Activated CD8-positive, alpha-beta T cell treated with anti-CD3 and anti-CD28 coated beads, Interleukin-2, amount 10 ng/mL, durations not matched to agents 7 days and 5 days (primary cell): ENCODE data around the gene NF1. TPM values are rescaled to one million over a fixed set of nuclear protein-coding genes. Genes with fewer than 3 reads are reported as not detected.

Experiments used
- ATAC-seq: fragments of 150-1000 bp; cut with Tn5 transposase; one replicate; pipeline ENCODE4 v1.10.0; 2021; ENCODE audit warnings: moderate library complexity
- CTCF ChIA-PET: fragments of 350-600 bp; sonication (Branson Sonifier 250); formaldehyde crosslinking; loops from one replicate; lab custom pipeline; 2021; ENCODE audit warnings: antibody characterized with exemption; lab: Charles Lee
- POLR2A ChIA-PET: fragments of 350-600 bp; sonication (Branson Sonifier 250); formaldehyde crosslinking; loops from one replicate; lab custom pipeline; 2021; ENCODE audit warnings: antibody characterized with exemption; lab: Charles Lee
- DNase-seq: peaks from one replicate; pipeline ENCODE4 v3.0.0-alpha.2; 2020
- H3K27ac Mint-ChIP-seq: one replicate; pipeline ENCODE4 v1.8.0; 2021; ENCODE audit warnings: mild to moderate bottlenecking, mixed read lengths
- H3K27me3 Mint-ChIP-seq: one replicate; pipeline ENCODE4 v1.8.0; 2021; ENCODE audit warnings: low read depth, mixed read lengths
- H3K36me3 Mint-ChIP-seq: one replicate; pipeline ENCODE4 v1.8.0; 2021; ENCODE audit warnings: low read depth, mixed read lengths
- H3K4me1 Mint-ChIP-seq: one replicate; pipeline ENCODE4 v1.8.0; 2021; ENCODE audit warnings: low read depth, mixed read lengths
- H3K4me3 Mint-ChIP-seq: one replicate; pipeline ENCODE4 v1.8.0; 2021; ENCODE audit warnings: mild to moderate bottlenecking, mixed read lengths
- H3K9me3 Mint-ChIP-seq: one replicate; pipeline ENCODE4 v1.8.0; 2022; ENCODE audit warnings: mixed read lengths; ENCODE audit not compliant: insufficient read depth
- total RNA-seq, 2 experiments: library from RNA; stranded (reverse); gene quantifications; one replicate each; pipeline ENCODE4 v1.2.3, GENCODE V29; 2021

NF1 gene
- total RNA-seq, 2 experiments from 2014 or later, result 16.7 to 17.4 TPM

GRCh38 chr17:31061678-31062077, 33.1 kb upstream of the NF1 start:
- ChIA-PET POLR2A (no interaction called here), CTCF (interaction anchor here (1.2 to 1.4 kb wide), 2 partner anchors 9 to 154 kb away, joined by 3 to 4 read pairs; no protein-coding TSS in a partner anchor)
- no peaks in the 10 kb centered on the region for H3K9me3 Mint-ChIP-seq
- H3K4me1 Mint-ChIP-seq, result no peaks in the 10 kb centered on the region
- peaks cover 7% of the 10 kb centered on the region for H3K27me3 Mint-ChIP-seq
- H3K27ac Mint-ChIP-seq, result no peak overlapping the region
- DNase-seq (no peak), ATAC-seq (no peak)
- H3K4me3 Mint-ChIP-seq, result no peak overlapping the region
- H3K36me3 Mint-ChIP-seq, result no peaks in the 10 kb centered on the region

GRCh38 chr17:31062346-31062745, 32.4 kb upstream of the NF1 start:
- ATAC-seq, result no peak
- POLR2A ChIA-PET, result no interaction called here
- Mint-ChIP-seq H3K4me3 (no peak overlapping the region), H3K36me3 (no peaks in the 10 kb centered on the region), H3K4me1 (no peaks in the 10 kb centered on the region), H3K9me3 (no peaks in the 10 kb centered on the region), H3K27ac (no peak overlapping the region), H3K27me3 (peaks cover 10% of the 10 kb centered on the region)
- DNase-seq, result no peak
- CTCF ChIA-PET, result no interaction called here

DNA sequence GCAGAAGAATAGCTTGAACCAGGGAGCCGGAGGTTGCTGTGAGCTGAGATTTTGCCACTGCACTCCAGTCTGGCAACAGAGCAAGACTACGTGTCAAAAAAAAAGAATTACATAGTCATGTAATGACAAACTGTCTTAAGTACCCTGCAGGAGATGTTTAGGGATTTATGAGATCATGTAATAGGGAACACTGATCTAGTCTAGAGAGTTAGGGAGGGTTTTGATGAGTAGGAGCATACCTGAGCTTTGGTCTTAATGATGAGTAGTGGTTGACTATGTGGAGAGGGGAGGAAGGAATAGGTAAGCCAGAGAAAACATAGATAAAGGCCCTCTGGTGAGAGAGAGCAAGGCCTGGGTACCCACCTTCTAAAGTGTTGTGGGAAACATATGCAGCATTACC, 30.1 kb upstream of the NF1 start:
- ChIA-PET POLR2A (no interaction called here), CTCF (interaction anchor here (1.1 to 1.2 kb wide), 3 partner anchors 14 to 325 kb away, joined by 3 read pairs; no protein-coding TSS in a partner anchor)
- no peaks in the 10 kb centered on the region for H3K9me3 Mint-ChIP-seq
- H3K36me3 Mint-ChIP-seq, result no peaks in the 10 kb centered on the region
- ATAC-seq, result no peak
- H3K27me3 Mint-ChIP-seq, result peaks cover 10% of the 10 kb centered on the region
- no peak overlapping the region for H3K27ac Mint-ChIP-seq
- H3K4me1 Mint-ChIP-seq, result no peaks in the 10 kb centered on the region
- no peak for DNase-seq
- no peak overlapping the region for H3K4me3 Mint-ChIP-seq

DNA sequence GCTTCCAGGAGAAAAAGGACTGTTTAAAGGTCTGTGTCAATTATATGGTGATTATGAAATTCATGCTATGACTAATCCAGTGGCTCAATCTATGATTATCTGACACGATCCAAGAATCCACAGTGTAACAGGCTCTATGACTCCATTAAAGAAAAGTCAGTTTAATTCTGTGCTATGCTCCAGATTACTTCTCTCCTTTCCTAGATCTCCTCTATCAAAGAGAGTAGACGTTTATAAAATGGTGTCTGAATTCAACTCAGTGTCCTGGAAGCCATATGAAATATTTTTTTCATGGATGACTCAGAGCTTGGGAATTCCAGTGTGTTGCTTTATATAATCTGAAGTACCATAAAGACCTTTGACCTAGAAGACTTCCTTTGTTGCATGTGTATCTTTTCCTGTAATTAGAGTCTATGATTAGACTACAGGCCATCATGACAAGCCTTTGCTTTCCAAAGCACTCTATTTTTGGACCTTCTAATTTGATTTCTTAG, 27.0 kb upstream of the NF1 start:
- DNase-seq (no peak), ATAC-seq (no peak)
- H3K4me3 Mint-ChIP-seq, result no peak overlapping the region
- POLR2A ChIA-PET, result no interaction called here
- no peaks in the 10 kb centered on the region for H3K36me3 Mint-ChIP-seq
- H3K27me3 Mint-ChIP-seq, result peaks cover 10% of the 10 kb centered on the region
- H3K27ac Mint-ChIP-seq, result no peak overlapping the region
- H3K9me3 Mint-ChIP-seq, result no peaks in the 10 kb centered on the region
- CTCF ChIA-PET, result interaction anchor here (1.0 to 1.9 kb wide), 5 partner anchors 10 to 142 kb away, joined by 3 to 5 read pairs (median 3); no protein-coding TSS in a partner anchor
- H3K4me1 Mint-ChIP-seq, result no peaks in the 10 kb centered on the region

GRCh38 chr17:31068291-31068690, 26.5 kb upstream of the NF1 start:
- Mint-ChIP-seq H3K4me1 (no peaks in the 10 kb centered on the region), H3K27me3 (peaks cover 12% of the 10 kb centered on the region), H3K36me3 (no peaks in the 10 kb centered on the region), H3K9me3 (no peaks in the 10 kb centered on the region), H3K27ac (no peak overlapping the region), H3K4me3 (no peak overlapping the region)
- ChIA-PET POLR2A (no interaction called here), CTCF (interaction anchor here (0.7 to 1.9 kb wide), 7 partner anchors 8 to 148 kb away, joined by 3 to 5 read pairs (median 3); no protein-coding TSS in a partner anchor)
- ATAC-seq, result peak; percentile 72
- DNase-seq, result peak; percentile 70

- POLR2A ChIA-PET, result no interaction called here
- Mint-ChIP-seq H3K27ac (no peak overlapping the region), H3K4me1 (no peaks in the 10 kb centered on the region), H3K9me3 (no peaks in the 10 kb centered on the region), H3K36me3 (no peaks in the 10 kb centered on the region), H3K27me3 (peaks cover 4% of the 10 kb centered on the region), H3K4me3 (no peak overlapping the region)
- ATAC-seq, result no peak
- DNase-seq, result no peak
- CTCF ChIA-PET, result no interaction called here
These were observed 22.6 kb upstream of the NF1 start for GRCh38 chr17:31072186-31072585.

DNA sequence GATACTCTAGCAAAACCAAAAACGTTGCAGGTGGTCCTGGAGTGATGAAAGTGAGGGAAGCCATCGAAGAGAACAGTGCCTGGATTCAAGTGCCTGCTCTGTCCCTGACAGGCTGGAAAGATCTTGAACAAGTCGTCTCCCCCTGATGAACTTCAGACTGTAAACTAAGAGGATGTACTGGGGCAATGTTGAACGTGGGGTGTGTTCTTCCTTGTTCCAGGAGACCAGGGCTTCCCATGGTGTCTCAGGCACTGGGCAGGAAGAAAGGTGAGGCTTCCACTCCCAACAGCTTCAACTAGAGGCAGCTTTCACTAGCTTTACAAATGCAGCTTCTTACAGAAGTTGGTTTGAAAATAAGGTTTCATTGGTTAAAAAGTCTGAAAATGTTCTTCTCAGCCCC, 21.4 kb upstream of the NF1 start:
- no peak overlapping the region for H3K27ac Mint-ChIP-seq
- H3K36me3 Mint-ChIP-seq, result no peaks in the 10 kb centered on the region
- ATAC-seq (no peak), DNase-seq (no peak)
- no peak overlapping the region for H3K4me3 Mint-ChIP-seq
- H3K27me3 Mint-ChIP-seq, result peaks cover 4% of the 10 kb centered on the region
- CTCF ChIA-PET, result no interaction called here
- no peaks in the 10 kb centered on the region for H3K9me3 Mint-ChIP-seq
- no peaks in the 10 kb centered on the region for H3K4me1 Mint-ChIP-seq
- POLR2A ChIA-PET, result interaction anchor here (0.6 kb wide), 1 partner anchor 242 kb away, joined by 3 read pairs; no protein-coding TSS in a partner anchor

DNA sequence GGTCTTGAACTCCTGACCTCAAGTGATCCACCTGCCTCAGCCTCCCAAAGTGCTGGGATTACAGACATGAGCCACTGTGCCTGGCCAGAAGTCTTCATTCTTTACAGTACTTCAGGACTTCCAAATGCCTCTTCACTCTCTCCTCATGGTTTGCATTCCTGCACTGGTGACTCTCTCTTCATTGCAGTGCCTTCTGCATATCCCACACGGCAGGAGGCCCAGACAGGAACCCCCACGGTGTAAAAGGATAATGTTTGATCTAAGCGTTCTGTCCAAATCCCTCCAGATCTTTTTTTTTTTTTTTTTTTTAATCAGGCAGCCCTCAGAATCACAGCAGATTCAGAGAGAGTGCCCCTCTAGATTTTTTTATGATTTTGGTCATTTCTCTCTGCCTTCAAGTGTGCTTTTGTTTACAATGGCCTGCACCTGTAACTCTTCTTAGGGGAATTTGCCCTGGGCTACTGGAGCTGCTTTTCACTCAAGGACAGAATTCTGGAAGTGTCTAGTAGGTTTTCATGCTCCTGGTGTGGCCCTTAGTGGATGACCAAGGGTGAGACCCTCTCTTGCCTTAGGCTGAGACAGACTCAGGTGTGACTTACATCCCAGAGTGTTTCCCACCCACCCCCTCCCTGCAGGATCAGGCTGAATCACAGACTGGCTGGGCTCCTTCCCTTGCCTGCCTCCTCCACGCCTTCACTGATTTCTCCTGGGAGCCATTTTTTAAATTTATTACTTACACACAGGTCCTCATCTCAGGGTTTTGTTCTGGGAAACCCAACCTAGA, 19.8 kb upstream of the NF1 start:
- ATAC-seq, result no peak
- DNase-seq, result no peak
- Mint-ChIP-seq H3K27ac (no peak overlapping the region), H3K9me3 (no peaks in the 10 kb centered on the region), H3K4me1 (no peaks in the 10 kb centered on the region), H3K27me3 (peaks cover 4% of the 10 kb centered on the region), H3K4me3 (no peak overlapping the region), H3K36me3 (no peaks in the 10 kb centered on the region)
- ChIA-PET POLR2A (no interaction called here), CTCF (no interaction called here)

GRCh38 chr17:31078290-31078689, 16.5 kb upstream of the NF1 start:
- CTCF ChIA-PET, result interaction anchor here (1.3 kb wide), 1 partner anchor 11 kb away, joined by 3 read pairs; no protein-coding TSS in a partner anchor
- no peak for DNase-seq
- Mint-ChIP-seq H3K36me3 (no peaks in the 10 kb centered on the region), H3K4me3 (no peak overlapping the region), H3K9me3 (no peaks in the 10 kb centered on the region), H3K27ac (no peak overlapping the region), H3K4me1 (no peaks in the 10 kb centered on the region), H3K27me3 (peaks cover 2% of the 10 kb centered on the region)
- ATAC-seq, result no peak
- POLR2A ChIA-PET, result no interaction called here

DNA sequence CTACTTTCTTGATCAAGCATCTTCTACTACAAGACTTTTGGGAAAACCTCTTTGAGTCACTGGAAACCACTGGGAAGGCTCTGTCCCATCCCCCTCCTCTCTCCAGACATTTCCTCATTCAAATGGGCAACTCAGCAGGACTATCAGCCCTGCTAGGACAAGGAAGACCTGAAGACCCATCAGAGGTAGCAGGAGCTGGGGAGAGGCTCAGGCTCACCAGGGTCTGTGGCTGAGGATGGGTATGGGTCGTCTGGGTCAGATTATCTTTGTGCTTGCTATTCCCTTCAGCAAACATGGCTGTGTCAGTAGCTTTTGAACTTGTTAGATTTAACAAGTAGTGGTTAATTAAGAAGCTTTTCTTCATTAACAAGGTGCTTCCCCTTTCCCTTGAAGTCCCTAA, 15.0 kb upstream of the NF1 start:
- ChIA-PET POLR2A (no interaction called here), CTCF (no interaction called here)
- ATAC-seq, result no peak
- DNase-seq, result no peak
- no peaks in the 10 kb centered on the region for H3K27me3 Mint-ChIP-seq
- H3K36me3 Mint-ChIP-seq, result no peaks in the 10 kb centered on the region
- no peaks in the 10 kb centered on the region for H3K4me1 Mint-ChIP-seq
- no peak overlapping the region for H3K4me3 Mint-ChIP-seq
- no peaks in the 10 kb centered on the region for H3K9me3 Mint-ChIP-seq
- no peak overlapping the region for H3K27ac Mint-ChIP-seq

DNA sequence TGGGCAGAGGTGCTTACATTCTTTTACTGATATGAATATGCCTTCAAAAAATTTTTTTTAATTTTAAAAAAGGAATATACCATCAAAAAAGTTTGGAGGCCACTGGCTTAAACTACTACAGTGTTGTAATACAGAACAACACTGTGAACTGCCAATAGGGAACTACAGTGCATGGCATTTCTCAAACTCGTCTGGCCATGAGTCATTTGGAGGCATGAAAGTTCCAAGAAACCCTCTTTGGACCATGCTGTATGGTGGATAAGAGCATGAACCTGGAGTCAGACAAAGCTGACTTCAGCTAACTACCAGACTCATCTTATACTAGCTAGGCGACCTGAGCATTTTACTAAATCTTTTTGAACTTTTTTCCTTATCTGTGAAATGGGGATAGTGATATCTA, 9.2 kb upstream of the NF1 start:
- Mint-ChIP-seq H3K4me1 (no peaks in the 10 kb centered on the region), H3K4me3 (no peak overlapping the region), H3K36me3 (no peaks in the 10 kb centered on the region), H3K9me3 (no peaks in the 10 kb centered on the region), H3K27me3 (peaks cover 2% of the 10 kb centered on the region), H3K27ac (no peak overlapping the region)
- ChIA-PET POLR2A (interaction anchor here (0.6 kb wide), 1 partner anchor 176 kb away, joined by 4 read pairs; no protein-coding TSS in a partner anchor), CTCF (no interaction called here)
- ATAC-seq (no peak), DNase-seq (no peak)

DNA sequence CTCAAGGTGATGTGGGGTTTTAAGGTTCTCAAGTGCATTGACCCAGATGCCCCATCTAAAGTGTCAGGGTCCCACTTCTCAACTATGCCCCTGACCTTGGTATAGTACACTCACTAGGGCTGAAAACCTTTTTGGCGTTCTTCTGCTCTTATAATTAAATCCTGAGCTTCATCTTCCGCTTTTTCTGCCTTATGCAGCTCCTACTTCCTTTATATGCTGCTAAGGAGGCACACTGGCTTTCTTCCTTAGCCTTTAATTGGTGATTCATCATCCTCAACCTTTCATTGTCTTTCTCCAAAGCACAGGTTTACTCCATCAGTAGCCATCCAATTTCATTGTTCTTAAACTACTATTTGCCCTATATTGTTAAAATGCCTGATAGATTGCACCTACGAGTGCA, 5.3 kb upstream of the NF1 start:
- Mint-ChIP-seq H3K27ac (no peak overlapping the region), H3K27me3 (peaks cover 5% of the 10 kb centered on the region), H3K36me3 (no peaks in the 10 kb centered on the region), H3K9me3 (no peaks in the 10 kb centered on the region), H3K4me1 (peaks cover 4% of the 10 kb centered on the region), H3K4me3 (no peak overlapping the region)
- POLR2A ChIA-PET, result interaction anchor here (1.2 kb wide), 1 partner anchor 247 kb away, joined by 4 read pairs; no protein-coding TSS in a partner anchor
- no peak for ATAC-seq
- no peak for DNase-seq
- CTCF ChIA-PET, result interaction anchor here (0.9 kb wide), 1 partner anchor 277 kb away, joined by 3 read pairs; no protein-coding TSS in a partner anchor
